ENCODE measurements around the gene RNPS1. TPM values are rescaled to one million over a fixed set of nuclear protein-coding genes. Genes with fewer than 3 reads are reported as not detected.

RNPS1 gene
- total RNA-seq, 2 donors from 2014 or later = 163 to 241 TPM

- no peak for DNase-seq (ENCODE audit: low spot score)
- no peaks in the 10 kb centered on the region for H3K36me3 ChIP-seq
- TF ChIP-seq CTCF (IDR thresholded peaks at IDR 0.05) (no peak), POLR2A (IDR thresholded peaks at IDR 0.05) (no peak), POLR2AphosphoS5 (IDR thresholded peaks at IDR 0.05) (no peak)
Measured at GRCh38 chr16:2277466-2278271, 9.7 kb upstream of the RNPS1 start.

GRCh38 chr16:2276368-2277195 lies 8.7 kb upstream of the RNPS1 start:
- no peaks in the 10 kb centered on the region for H3K36me3 ChIP-seq

More at GRCh38 chr16:2277466-2278271, 9.7 kb upstream of the RNPS1 start:
- Histone ChIP-seq H3K27me3 (replicated peaks; ENCODE audit: insufficient read depth) (no peaks in the 10 kb centered on the region), H3K4me3 (no peak overlapping the region), H3K4me1 (replicated peaks) (no peaks in the 10 kb centered on the region), H3K9me3 (no peaks in the 10 kb centered on the region), H3K27ac (no peak overlapping the region)
- 83% methylated on average over 25 of the region's 25 CpGs for WGBS
- intact Hi-C loops (cut with DNase I) = no loop called here

GRCh38 chr16:2275476-2276367 lies 7.8 kb upstream of the RNPS1 start:
- intact Hi-C loops (cut with DNase I) = no loop called here
- Histone ChIP-seq H3K4me3 (no peak overlapping the region), H3K27ac (no peak overlapping the region), H3K27me3 (replicated peaks; ENCODE audit: insufficient read depth) (no peaks in the 10 kb centered on the region), H3K4me1 (replicated peaks) (no peaks in the 10 kb centered on the region), H3K36me3 (no peaks in the 10 kb centered on the region), H3K9me3 (no peaks in the 10 kb centered on the region)
- no peak for DNase-seq (ENCODE audit: low spot score)
- 77% methylated on average over 30 of the region's 30 CpGs for WGBS
- TF ChIP-seq CTCF (IDR thresholded peaks at IDR 0.05) = no peak
- TF ChIP-seq POLR2AphosphoS5 (IDR thresholded peaks at IDR 0.05) = no peak
- TF ChIP-seq POLR2A (IDR thresholded peaks at IDR 0.05) = no peak

More at GRCh38 chr16:2276368-2277195, 8.7 kb upstream of the RNPS1 start:
- Histone ChIP-seq H3K9me3 (no peaks in the 10 kb centered on the region), H3K4me3 (no peak overlapping the region), H3K27me3 (replicated peaks; ENCODE audit: insufficient read depth) (no peaks in the 10 kb centered on the region), H3K4me1 (replicated peaks) (no peaks in the 10 kb centered on the region), H3K27ac (no peak overlapping the region)
- TF ChIP-seq POLR2A (IDR thresholded peaks at IDR 0.05) (no peak), CTCF (IDR thresholded peaks at IDR 0.05) (no peak), POLR2AphosphoS5 (IDR thresholded peaks at IDR 0.05) (no peak)
- DNase-seq (ENCODE audit: low spot score) = no peak
- intact Hi-C loops (cut with DNase I) = no loop called here
- WGBS = 59% methylated on average over 26 of the region's 26 CpGs

- H3K9me3 ChIP-seq = no peaks in the 10 kb centered on the region
- peaks cover 4% of the 10 kb centered on the region for H3K4me1 ChIP-seq (replicated peaks)
- no peaks in the 10 kb centered on the region for H3K36me3 ChIP-seq
- TF ChIP-seq CTCF (IDR thresholded peaks at IDR 0.05) (no peak), POLR2A (IDR thresholded peaks at IDR 0.05) (no peak), POLR2AphosphoS5 (IDR thresholded peaks at IDR 0.05) (no peak)
- intact Hi-C loops (cut with DNase I) = no loop called here
- WGBS = 84% methylated on average over 8 of the region's 10 CpGs
- no peak for DNase-seq (ENCODE audit: low spot score)
- H3K4me3 ChIP-seq = no peak overlapping the region
- no peaks in the 10 kb centered on the region for H3K27me3 ChIP-seq (replicated peaks; ENCODE audit: insufficient read depth)
- no peak overlapping the region for H3K27ac ChIP-seq
Measured at GRCh38 chr16:2273931-2274330, 6.0 kb upstream of the RNPS1 start.

Measured in prostate gland (tissue), 2 donors.